CD4-positive, alpha-beta T cell treated with Interleukin-4 for 4 hours (primary cell): ENCODE results near the gene INSR.

Source experiments
- DNase-seq: peaks from one replicate; pipeline ENCODE4 v3.0.0-alpha.2; 2020

Gene INSR

GRCh38 chr19:7294558-7295212 lies 471 bp upstream of the INSR start:
- no peak for DNase-seq

- no peak for DNase-seq
Observed at GRCh38 chr19:7292950-7293761, 1.1 kb downstream of the INSR start.

DNA sequence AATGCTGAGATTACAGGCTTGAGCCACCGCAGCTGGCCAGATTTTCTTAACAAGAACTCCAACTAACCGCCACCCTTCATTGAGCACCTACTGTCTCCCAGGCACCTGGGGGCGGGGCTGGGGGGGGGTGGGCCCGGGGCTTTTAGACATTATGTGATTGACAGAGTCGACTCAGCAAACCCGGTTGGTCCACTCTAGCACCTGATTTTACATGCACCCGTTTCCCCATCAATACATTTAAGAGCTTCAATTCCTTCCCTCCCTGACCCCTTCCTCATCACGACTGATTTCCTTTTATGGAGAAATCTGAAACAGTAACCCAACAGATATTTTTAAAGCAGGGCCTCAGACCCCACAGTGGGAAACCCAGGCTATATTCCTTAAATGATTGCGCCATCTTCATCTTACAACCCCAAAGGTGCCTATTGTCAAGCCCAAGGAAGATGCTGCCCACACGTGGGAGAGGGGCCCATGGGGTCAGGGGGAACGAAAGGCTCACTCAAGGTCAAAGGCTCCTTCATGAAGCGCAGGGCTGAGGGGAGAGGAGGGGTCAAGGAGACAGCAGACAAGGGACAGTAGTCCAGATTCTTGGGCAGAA lies 1.8 kb downstream of the INSR start:
- no peak for DNase-seq

DNA sequence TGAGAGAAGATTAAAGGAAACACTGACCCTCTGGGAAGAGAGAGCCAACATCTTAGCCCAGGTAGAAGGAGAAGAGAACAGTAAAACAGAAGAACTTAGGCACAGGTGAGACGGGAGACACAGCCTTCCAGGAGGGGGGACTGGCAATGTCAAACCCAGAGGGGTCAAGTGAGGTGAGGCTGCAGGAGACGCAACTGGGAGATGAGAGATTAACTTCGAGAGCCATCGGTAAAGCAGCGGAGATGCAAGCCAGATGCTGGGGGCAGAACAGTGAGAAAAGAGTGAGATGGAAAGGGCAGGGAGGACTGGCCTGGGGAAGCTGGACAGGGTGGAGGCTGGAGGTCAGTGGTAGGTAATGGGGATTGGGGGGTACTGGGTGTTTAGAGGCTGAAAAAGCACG lies 5.2 kb downstream of the INSR start:
- no peak for DNase-seq

DNA sequence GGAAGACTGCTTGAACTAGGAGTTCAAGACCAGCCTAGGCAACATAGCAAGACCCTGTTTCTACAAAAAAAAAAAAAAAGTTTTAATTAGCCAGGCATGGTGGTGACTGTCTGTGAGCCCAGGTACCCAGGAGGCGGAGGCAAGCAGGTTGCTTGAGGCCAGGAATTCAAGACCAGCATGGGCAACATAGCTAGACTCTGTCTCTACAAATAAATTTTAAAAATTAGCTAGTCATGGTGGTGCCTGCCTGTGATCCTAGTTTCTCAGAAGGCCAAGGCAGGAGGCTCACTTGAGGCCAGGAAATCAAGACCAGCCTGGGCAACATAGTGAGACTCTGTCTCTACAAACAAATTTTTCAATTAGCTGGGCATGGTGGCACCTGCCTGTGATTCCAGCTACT lies 6.1 kb downstream of the INSR start:
- no peak for DNase-seq

GRCh38 chr19:7287722-7288121 lies 6.5 kb downstream of the INSR start:
- DNase-seq, result no peak

DNA sequence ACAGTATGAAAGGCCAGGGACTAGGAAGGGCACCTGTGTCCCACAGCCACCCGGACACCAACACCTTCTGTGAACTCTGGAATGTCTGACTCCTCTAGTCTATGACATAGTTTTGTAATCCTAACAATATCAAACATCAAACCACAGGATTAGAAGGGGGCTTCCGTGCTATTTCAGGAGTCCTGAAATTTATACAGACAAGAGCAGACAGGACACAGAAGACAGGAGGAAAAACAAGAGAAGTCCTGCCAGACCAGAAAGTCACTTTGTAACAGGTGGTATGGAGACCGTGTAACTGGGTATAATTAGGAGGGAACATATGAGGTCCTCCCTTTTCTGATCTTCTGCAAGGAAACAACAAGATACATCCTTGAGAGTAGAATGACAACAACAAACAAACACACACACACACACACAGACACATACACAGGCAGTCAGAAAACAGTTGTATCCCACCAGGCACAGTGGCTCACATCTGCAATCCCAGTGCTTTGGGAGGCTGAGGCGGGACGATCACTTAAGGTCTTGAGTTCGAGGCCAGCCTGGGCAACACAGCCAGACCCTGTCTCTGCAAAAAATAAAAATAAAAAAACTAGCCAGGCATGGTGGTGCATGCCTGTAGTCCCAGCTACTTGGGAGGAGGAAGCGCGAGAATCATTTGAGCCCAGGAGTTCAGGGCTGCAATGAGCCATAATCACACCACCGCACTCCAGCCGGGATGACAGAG lies 13.1 kb downstream of the INSR start:
- no peak for DNase-seq

- no peak for DNase-seq
Observed at GRCh38 chr19:7272856-7273578, 21.2 kb downstream of the INSR start.

- no peak for DNase-seq
Observed at GRCh38 chr19:7268705-7269098, 25.5 kb downstream of the INSR start.

GRCh38 chr19:7267792-7268704 lies 26.2 kb downstream of the INSR start:
- DNase-seq, result no peak

DNA sequence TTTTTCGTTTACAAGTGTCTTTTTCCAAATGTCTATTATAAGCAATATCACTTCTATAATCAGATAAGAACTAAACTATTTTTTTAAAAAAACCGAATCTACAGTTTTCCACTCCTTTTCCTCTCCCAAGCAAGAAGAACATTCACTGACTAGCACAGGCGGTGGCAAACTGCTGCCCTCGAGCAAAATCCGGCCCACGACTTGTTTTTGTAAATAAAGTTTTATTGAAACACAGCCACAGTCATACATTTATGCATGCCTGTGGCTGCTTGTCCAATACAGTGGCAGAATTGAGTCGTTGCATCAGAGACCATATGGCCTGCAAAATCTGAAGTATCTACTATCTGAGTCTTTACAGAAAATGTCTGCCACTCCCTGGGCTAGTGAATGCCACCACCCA lies 27.4 kb downstream of the INSR start:
- no peak for DNase-seq

- no peak for DNase-seq
Observed at GRCh38 chr19:7265963-7266362, 28.3 kb downstream of the INSR start.

GRCh38 chr19:7264858-7265257 lies 29.4 kb downstream of the INSR start:
- no peak for DNase-seq

DNA sequence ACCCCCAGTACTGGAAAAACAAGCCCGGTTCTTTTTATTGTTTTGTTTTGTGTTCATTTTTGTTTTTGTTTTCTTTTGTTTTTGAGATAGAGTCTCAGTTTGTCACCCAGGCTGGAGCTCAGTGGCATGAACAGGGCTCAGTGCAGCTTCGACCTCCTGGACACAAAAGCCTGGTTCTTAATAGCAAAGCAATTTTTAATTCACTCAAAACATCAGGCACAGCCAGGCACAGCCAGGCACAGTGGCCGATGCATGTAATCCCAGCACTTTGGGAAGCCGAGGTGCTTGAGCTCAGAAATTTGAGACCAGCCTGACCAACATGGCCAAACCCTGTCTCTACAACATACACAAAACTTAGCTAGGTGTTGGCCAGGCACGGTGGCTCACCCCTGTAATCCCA lies 30.7 kb downstream of the INSR start:
- no peak for DNase-seq

GRCh38 chr19:7263066-7263465 lies 31.1 kb downstream of the INSR start:
- DNase-seq, result no peak

- DNase-seq, result no peak
Observed at GRCh38 chr19:7262470-7262869, 31.7 kb downstream of the INSR start.

DNA sequence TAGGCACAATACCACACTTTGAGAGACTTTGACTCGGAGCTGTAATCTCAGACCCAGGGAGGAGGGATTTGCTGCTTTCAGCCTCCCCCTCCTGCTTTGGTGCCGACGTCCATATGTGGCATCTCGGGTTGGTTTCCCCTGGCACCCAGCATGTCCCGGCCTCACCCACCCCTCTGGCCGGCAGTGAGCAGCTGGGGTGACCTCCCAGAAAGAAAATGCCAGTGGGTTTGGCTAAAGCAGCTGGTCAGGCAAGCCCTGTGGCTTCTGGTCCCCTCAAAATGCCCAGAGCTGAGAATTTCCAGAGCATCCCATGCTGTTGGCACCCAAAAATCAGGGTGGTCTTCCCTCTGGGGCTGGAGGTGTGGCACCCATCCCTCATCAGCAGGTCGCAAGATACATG lies 34.1 kb downstream of the INSR start:
- DNase-seq, result no peak

DNA sequence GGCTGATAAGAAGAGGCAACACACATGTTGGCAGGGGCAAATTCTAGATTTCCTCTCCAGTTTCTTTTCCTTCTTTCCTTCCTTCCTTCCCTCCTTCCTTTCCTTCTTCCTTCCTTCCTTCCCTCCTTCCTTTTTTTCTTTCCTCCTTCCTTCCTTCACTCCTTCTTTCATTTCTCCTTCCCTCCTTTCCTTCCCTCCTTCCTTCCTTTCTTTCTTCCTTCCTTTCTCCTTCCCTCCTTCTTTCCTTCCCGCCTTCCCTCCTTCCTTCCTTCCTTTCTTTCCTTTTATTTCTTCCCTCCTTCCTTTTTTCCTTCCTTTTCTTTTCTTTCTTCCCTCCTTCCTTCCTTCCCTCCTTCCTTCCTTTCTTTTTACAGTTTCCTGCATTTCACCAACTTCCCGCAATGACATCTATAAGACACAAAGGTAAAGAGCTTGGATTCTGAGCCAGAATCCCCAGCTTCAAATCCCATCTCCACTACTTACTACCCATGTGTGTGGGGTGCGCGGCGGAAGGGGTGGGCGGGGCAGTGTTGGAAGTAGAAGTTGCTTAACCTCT lies 35.3 kb downstream of the INSR start:
- no peak for DNase-seq

DNA sequence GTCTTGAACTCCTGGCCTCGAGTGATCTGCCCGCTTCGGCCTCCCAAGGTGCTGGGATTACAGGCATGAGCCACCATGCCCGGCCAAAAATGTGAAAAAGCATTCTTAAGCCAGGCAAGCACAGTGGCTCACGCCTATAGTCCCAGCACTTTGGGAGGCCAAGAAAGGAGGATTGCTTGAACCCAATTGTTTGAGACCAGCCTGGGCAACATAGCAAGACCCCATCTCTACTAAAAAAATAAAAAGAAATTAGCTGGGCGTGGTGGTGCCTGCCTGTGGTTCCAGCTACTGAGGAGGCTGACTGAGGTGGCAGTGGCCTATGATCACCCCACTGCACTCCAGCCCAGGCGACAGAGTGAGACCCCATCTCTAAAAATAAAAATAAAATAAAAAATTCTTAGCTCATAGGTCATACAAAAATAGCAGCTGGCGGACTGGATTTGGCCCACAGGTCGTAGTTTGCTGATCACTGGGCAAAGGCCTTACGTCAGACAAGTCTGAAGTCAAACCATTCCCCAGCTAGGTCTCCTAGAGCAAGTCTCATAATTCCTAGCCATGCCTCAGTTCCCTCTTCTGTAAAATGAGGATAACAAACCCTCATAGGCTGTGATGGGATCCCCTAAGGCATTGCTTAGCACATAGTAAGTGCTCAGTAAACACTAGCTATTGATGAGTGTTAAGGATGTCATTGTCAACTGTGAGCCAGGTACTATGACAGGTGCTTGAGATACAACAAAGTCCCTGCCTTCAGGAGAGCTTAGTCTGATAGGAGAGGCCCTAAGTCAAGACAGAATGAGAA lies 36.0 kb downstream of the INSR start:
- no peak for DNase-seq
